ENCODE results near the gene RIPK1.

DNA sequence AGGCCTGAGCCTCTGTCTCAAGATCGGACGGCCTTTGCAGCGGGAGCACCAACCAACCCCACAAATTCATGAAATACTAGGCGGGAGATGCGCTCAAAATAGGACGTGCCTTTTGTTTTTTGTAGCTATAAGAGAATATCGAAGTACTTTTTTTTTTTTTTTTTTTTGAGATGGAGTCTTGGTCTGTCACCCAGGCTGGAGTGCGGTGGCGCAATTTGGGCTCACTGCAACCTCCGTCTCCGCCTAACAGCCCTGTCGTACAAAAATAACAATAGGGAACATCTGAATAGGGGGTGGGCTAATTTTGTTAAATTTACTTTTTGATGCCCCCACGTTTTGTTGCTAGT, 94.9 kb downstream of the RIPK1 start:
- TF ChIP-seq, protein P1, sequence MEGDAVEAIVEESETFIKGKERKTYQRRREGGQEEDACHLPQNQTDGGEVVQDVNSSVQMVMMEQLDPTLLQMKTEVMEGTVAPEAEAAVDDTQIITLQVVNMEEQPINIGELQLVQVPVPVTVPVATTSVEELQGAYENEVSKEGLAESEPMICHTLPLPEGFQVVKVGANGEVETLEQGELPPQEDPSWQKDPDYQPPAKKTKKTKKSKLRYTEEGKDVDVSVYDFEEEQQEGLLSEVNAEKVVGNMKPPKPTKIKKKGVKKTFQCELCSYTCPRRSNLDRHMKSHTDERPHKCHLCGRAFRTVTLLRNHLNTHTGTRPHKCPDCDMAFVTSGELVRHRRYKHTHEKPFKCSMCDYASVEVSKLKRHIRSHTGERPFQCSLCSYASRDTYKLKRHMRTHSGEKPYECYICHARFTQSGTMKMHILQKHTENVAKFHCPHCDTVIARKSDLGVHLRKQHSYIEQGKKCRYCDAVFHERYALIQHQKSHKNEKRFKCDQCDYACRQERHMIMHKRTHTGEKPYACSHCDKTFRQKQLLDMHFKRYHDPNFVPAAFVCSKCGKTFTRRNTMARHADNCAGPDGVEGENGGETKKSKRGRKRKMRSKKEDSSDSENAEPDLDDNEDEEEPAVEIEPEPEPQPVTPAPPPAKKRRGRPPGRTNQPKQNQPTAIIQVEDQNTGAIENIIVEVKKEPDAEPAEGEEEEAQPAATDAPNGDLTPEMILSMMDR (IDR thresholded peaks at IDR 0.05; ENCODE audit: low read depth, low read length), result peak; percentile 16; the same call in 1 of the 2 replicates
- TF ChIP-seq EZH2phosphoT487 (IDR thresholded peaks at IDR 0.05; ENCODE audit: low read depth), result no peak

All from OCI-LY3 (cell line).